ENCODE measurements around the gene ENTR1.

Gene ENTR1

GRCh38 chr9:136410500-136411287 is at the start of gene ENTR1, which contains the start of gene PMPCA:
Gene ENTR1 (minus strand): TSS chr9:136410614. CDS start chr9:136410397, 217 bp downstream.
Gene PMPCA (plus strand): TSS chr9:136410658. CDS start chr9:136410669, 11 bp downstream.
- ATAC-seq, result peak; percentile 59
- peak; percentile 98 for DNase-seq

GRCh38 chr9:136459425-136459824 is 49.0 kb upstream of the ENTR1 start:
- DNase-seq, result no peak
- ATAC-seq, result no peak

- ATAC-seq (no peak), DNase-seq (no peak)
Observed at GRCh38 chr9:136457326-136457725, 46.9 kb upstream of the ENTR1 start.

GRCh38 chr9:136456258-136456657 is 45.8 kb upstream of the ENTR1 start:
- ATAC-seq, result no peak
- DNase-seq, result no peak

GRCh38 chr9:136455043-136456002 is 44.9 kb upstream of the ENTR1 start:
- ATAC-seq, result no peak
- DNase-seq, result no peak

- ATAC-seq, result no peak
- no peak for DNase-seq
Observed at GRCh38 chr9:136454026-136454796, 43.8 kb upstream of the ENTR1 start.

- no peak for ATAC-seq
- no peak for DNase-seq
Observed at GRCh38 chr9:136453326-136453725, 42.9 kb upstream of the ENTR1 start.

GRCh38 chr9:136451221-136451877 is 40.9 kb upstream of the ENTR1 start:
- ATAC-seq, result no peak
- DNase-seq, result no peak

GRCh38 chr9:136448655-136449054 is 38.2 kb upstream of the ENTR1 start:
- DNase-seq (no peak), ATAC-seq (no peak)

- ATAC-seq (no peak), DNase-seq (no peak)
Observed at GRCh38 chr9:136447173-136447778, 36.9 kb upstream of the ENTR1 start.

GRCh38 chr9:136445799-136446198 is 35.4 kb upstream of the ENTR1 start:
- ATAC-seq (no peak), DNase-seq (no peak)

GRCh38 chr9:136444102-136444501 is 33.7 kb upstream of the ENTR1 start:
- DNase-seq, result no peak
- no peak for ATAC-seq

- DNase-seq (no peak), ATAC-seq (no peak)
Observed at GRCh38 chr9:136443687-136444086, 33.3 kb upstream of the ENTR1 start.

- no peak for DNase-seq
- no peak for ATAC-seq
Observed at GRCh38 chr9:136443087-136443486, 32.7 kb upstream of the ENTR1 start.

GRCh38 chr9:136442265-136442664 is 31.9 kb upstream of the ENTR1 start:
- ATAC-seq (no peak), DNase-seq (no peak)

- no peak for ATAC-seq
- no peak for DNase-seq
Observed at GRCh38 chr9:136441681-136442245, 31.3 kb upstream of the ENTR1 start.

- ATAC-seq (no peak), DNase-seq (no peak)
Observed at GRCh38 chr9:136441191-136441680, 30.8 kb upstream of the ENTR1 start.

- ATAC-seq, result peak; percentile 85
- DNase-seq, result peak; percentile 93
Observed at GRCh38 chr9:136439481-136440408, 29.3 kb upstream of the ENTR1 start, which contains the start of gene INPP5E. Gene INPP5E (minus strand): TSS chr9:136439845. CDS start chr9:136439419, 426 bp downstream.
